ENCODE results near the gene SHMT1. TPM values are rescaled to one million over a fixed set of nuclear protein-coding genes. Genes with fewer than 3 reads are reported as not detected.
"Not testable (repeated sequence)": the region's sequence is repeated elsewhere in the genome, so short reads cannot be mapped to it uniquely, and the experiment has no call there.

SHMT1 gene
- total and polyA plus RNA-seq, 5 experiments from 2014 or later: 17.1 to 35.8 (median 20.5) TPM

DNA sequence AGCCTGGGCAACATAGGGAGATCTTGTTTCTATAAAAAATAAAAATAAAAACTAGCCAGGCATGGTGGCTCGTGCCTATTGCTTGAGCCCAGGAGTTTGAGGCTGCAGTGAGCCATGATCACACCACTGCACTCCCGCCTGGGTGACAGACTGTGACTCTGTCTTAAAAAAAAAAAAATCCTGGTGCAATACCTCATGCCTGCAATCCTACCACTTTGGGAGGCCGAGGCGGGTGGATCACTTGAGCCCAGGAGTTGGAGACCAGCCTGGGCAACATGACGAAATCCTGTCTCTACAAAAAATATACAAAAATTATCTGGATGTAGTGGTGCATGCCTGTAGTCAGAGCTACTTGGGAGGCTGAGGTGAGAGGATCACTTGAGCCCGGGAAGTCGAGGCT lies 20.9 kb upstream of the SHMT1 start:
- POLR2A ChIA-PET, DNase-seq, H3K27me3 Mint-ChIP-seq, H3K36me3 Mint-ChIP-seq, ATAC-seq, H3K4me3 Mint-ChIP-seq, H3K9me3 Mint-ChIP-seq: not testable (repeated sequence)
- H3K4me1 Mint-ChIP-seq: peaks cover 0 to 13% (median 6%) of the 10 kb centered on the region in 4 donors
- peak overlapping the region in 2 of 10 donors; percentile 22 to 43 for H3K27ac Mint-ChIP-seq

DNA sequence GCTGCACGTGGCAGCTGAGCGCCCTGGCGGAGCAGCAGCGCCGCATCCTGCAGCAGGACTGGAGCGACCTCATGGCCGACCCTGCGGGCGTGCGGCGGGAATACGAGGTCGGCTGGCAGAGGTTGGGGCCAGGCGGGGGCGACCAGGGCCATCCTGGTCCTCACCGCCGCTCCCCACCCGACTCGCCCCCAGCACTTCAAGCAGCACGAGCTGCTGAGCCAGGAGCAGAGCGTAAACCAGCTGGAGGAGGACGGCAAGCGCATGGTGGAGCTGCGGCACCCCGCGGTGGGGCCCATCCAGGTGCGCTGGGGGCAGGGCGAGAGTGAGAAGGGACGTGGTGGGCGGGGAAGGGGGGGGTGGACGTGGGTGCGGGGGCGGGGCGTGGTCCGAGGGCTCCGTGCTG lies 19.7 kb upstream of the SHMT1 start:
- DNase-seq: peak in 7 of 10 donors; percentile 12 to 58 (median 52)
- not testable (repeated sequence) for H3K36me3 Mint-ChIP-seq

DNA sequence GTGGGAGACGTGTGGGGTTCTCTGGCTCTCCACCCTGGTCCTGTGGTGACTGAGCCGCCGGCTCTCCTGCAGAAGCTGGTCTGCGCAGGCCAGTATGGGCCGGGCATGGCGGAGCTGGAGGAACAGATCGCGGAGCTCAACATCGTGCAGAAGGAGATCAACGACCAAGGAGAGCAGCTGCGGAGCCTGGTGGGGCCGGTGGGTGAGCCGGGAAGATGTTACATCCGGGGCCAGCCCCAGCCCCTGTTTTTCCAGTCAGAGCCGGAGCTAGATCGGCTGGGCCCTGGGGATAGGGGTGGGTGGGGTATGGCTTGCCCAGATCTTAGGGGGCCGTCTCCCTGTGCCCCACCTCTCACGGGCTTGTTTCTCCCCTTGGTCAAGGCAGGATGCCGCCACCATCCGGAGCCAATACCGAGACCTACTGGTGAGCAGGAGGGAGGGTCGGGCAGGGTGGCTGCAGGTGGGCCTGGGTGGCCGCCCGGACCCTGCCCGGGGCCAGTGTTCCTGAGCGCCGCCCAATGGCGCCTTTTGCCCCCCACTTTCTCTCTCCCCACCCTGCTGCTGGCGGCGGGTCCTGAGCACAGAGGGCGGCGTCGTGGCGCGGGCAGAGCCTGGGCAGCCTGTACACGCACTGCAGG lies 19.2 kb upstream of the SHMT1 start:
- DNase-seq (no peak), ATAC-seq (no peak)

More for the DNA sequence above, 19.7 kb upstream of the SHMT1 start:
- Mint-ChIP-seq H3K4me1 (peaks cover 0 to 13% (median 6%) of the 10 kb centered on the region in 4 donors), H3K4me3 (peak overlapping the region in 7 of 10 donors; percentile 10 to 78 (median 50))
- ATAC-seq: peak; percentile 89 to 91
- H3K9me3 Mint-ChIP-seq, H3K27me3 Mint-ChIP-seq, H3K27ac Mint-ChIP-seq, POLR2A ChIA-PET: not testable (repeated sequence)

DNA sequence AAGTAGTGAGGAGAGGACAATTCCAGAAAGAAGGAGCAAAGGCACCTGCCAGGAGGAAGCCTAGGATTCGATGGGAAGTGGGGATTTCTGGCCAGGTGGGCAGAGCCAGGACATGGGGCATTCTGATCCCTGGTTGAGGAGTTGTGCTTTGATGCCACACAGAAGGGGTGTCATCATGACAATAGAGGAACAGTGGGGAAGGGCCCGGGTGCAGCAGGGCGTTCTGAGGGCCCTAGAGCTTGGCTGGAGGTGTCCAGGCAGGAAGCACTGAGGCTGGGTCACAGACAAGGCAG lies 18.5 kb upstream of the SHMT1 start:
- DNase-seq (no peak), ATAC-seq (no peak)
- POLR2A ChIA-PET: no interaction called here
- H3K4me1 Mint-ChIP-seq: peaks cover 1 to 21% (median 6%) of the 10 kb centered on the region in 4 donors
- H3K4me3 Mint-ChIP-seq: peak overlapping the region in 9 of 10 donors; percentile 4 to 81 (median 34)
- no peaks in the 10 kb centered on the region for H3K9me3 Mint-ChIP-seq
- no peaks in the 10 kb centered on the region for H3K36me3 Mint-ChIP-seq
- H3K27ac Mint-ChIP-seq: peak overlapping the region in 3 of 10 donors; percentile 38 to 75 (median 64)
- peaks cover 0 to 6% (median 3%) of the 10 kb centered on the region in 5 donors for H3K27me3 Mint-ChIP-seq

More for the DNA sequence above, 19.2 kb upstream of the SHMT1 start:
- Mint-ChIP-seq H3K4me1 (peaks cover 1 to 16% (median 6%) of the 10 kb centered on the region in 4 donors), H3K27ac (no peak overlapping the region), H3K27me3 (peaks cover 0 to 6% (median 3%) of the 10 kb centered on the region in 5 donors), H3K36me3 (no peaks in the 10 kb centered on the region), H3K4me3 (peak overlapping the region in 7 of 10 donors; percentile 10 to 78 (median 52)), H3K9me3 (no peaks in the 10 kb centered on the region)
- POLR2A ChIA-PET: no interaction called here

DNA sequence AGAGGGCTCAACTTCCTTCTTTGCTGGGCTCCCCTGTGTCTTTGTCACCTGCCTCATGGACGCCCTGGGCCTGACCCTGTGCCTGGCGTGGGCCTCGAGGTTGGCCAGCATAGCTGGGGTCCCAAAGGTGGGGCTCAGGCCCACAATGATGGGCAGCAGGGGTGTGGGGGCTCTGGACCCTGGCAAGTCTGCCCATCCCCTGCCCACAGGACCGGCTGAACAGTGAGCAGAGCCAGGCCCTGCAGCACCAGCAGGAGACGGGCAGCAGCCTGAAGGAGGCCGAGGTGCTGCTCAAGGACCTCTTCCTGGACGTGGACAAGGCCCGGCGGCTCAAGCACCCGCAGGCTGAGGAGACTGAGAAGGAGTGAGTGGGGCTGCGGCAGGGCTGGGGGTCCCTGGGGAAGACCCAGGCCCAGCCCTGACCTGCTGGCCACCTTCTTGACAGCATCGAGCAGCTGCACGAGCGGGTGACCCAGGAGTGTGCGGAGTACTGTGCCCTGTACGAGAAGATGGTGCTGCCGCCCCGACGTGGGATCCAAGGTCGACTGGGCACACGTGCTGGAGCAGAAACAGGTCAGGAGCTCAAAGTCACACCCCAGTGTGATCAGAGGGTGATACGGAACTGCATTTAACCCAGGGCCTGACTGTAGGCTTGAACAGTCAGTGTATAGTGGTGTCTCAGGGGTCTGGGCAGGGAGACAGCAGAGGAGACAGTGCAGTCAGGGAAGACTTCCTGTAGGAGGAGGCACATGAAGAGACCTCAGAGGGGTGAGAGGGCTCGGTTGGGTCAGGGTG lies 18.0 kb upstream of the SHMT1 start:
- no peaks in the 10 kb centered on the region for H3K9me3 Mint-ChIP-seq
- no peak for ATAC-seq
- no peak for DNase-seq
- H3K27me3 Mint-ChIP-seq: peaks cover 0 to 6% (median 3%) of the 10 kb centered on the region in 5 donors
- POLR2A ChIA-PET: no interaction called here
- H3K4me1 Mint-ChIP-seq: peaks cover 1 to 21% (median 6%) of the 10 kb centered on the region in 4 donors
- H3K27ac Mint-ChIP-seq: peak overlapping the region in 3 of 10 donors; percentile 38 to 75 (median 64)
- H3K36me3 Mint-ChIP-seq: no peaks in the 10 kb centered on the region
- H3K4me3 Mint-ChIP-seq: peak overlapping the region in 8 of 10 donors; percentile 23 to 81 (median 35)

DNA sequence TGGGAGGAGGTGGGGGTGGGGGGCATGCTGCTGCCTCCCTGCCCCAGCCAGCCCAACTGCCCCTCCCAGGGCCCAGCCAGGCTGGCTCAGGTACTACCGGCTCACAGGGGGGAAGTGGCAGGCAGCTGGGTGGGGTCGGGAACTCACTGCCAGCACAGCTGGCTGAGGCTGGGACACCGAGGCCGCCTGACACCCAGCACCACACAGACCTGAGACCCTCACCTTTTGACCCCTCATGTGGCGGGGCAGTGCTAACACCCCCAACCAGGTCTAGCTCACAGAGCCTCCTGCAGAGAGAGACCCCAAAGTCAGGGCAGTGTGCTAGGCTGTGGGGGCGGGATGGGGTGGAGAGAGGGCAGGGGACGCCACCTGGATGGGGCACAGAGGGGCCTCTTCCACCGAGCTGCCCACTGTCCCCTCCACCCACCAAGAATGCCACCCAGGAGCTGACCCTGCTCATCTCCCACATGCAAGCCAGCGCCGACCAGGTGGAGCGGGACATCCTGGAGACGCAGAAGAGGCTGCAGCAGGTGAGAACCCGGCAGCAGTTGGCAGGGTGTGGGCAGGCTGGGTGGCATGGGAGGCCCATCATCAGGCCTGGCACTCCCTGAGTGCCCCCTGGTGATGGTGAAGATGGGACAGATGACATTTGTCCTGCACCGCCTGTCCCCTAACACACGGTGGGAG lies 17.3 kb upstream of the SHMT1 start:
- H3K4me1 Mint-ChIP-seq: peaks cover 1 to 21% (median 6%) of the 10 kb centered on the region in 4 donors
- H3K27ac Mint-ChIP-seq: no peak overlapping the region
- H3K4me3 Mint-ChIP-seq: no peak overlapping the region
- POLR2A ChIA-PET: no interaction called here
- H3K36me3 Mint-ChIP-seq: no peaks in the 10 kb centered on the region
- no peaks in the 10 kb centered on the region for H3K9me3 Mint-ChIP-seq
- no peak for ATAC-seq
- peaks cover 0 to 6% (median 3%) of the 10 kb centered on the region in 5 donors for H3K27me3 Mint-ChIP-seq
- DNase-seq: no peak

DNA sequence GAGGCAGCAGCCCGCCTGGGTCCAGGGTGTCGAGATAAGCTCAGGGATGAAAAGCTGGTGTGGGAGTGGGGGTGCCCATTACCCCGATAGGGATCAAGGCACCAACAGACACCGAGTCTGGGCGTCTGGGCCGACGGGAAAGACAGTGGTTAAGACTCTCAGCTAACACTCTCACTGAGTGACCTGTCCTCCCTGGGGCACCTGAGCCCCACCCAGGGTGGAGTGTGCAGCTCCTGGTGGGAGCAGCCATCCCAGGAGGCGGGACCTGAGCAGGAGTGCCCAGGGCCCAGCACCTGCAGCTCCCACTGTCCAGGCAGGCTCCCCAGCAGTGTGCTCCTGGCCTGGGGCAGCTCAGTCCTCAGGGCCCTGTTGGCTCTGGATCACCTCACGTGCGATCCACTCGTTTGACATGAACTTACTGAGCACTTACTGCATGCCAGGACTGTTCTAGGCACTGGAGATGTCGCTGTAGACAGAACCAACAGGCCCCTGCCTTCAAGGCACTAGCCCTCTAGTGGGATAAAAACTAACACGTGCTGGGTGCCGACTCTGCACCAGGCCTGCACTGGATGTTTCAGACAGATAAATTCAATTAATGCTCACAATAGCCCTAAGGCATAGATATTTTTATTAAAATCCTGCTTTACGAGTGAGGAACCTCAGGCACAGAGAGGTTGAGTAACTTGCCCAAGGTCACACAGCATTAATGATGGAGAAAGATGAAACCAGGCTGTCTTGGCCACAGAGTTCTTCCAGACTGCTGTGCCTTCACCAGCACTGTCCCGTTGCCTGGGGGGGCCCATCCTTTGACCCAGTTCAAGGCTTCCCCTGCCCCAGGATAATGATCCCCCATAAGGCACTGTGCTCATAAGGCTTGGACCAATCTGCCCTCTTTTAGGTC lies 16.1 kb upstream of the SHMT1 start:
- H3K4me3 Mint-ChIP-seq: no peak overlapping the region
- peak overlapping the region in 1 of 10 donors; percentile 66 for H3K27ac Mint-ChIP-seq
- no peak for ATAC-seq
- no peaks in the 10 kb centered on the region for H3K36me3 Mint-ChIP-seq
- peaks cover 1 to 21% (median 6%) of the 10 kb centered on the region in 4 donors for H3K4me1 Mint-ChIP-seq
- POLR2A ChIA-PET: no interaction called here
- peaks cover 0 to 3% (median 0%) of the 10 kb centered on the region in 9 donors for H3K9me3 Mint-ChIP-seq
- no peak for DNase-seq
- H3K27me3 Mint-ChIP-seq: peaks cover 0 to 6% (median 4%) of the 10 kb centered on the region in 5 donors

DNA sequence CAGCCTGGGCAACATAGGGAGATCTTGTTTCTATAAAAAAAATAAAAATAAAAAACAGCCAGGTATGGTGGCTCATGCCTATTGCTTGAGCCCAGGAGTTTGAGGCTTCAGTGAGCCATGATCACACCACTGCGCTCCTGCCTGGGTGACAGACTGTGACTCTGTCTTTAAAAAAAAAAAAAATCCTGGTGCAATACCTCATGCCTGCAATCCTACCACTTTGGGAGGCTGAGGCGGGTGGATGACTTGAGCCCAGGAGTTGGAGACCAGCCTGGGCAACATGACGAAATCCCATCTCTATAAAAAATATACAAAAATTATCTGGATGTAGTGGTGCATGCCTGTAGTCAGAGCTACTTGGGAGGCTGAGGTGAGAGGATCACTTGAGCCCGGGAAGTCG lies 15.3 kb upstream of the SHMT1 start:
- DNase-seq, H3K36me3 Mint-ChIP-seq, POLR2A ChIA-PET, ATAC-seq, H3K27me3 Mint-ChIP-seq, H3K9me3 Mint-ChIP-seq, H3K4me3 Mint-ChIP-seq: not testable (repeated sequence)
- Mint-ChIP-seq H3K27ac (peak overlapping the region in 1 of 10 donors; percentile 66), H3K4me1 (peaks cover 1 to 21% (median 6%) of the 10 kb centered on the region in 4 donors)

DNA sequence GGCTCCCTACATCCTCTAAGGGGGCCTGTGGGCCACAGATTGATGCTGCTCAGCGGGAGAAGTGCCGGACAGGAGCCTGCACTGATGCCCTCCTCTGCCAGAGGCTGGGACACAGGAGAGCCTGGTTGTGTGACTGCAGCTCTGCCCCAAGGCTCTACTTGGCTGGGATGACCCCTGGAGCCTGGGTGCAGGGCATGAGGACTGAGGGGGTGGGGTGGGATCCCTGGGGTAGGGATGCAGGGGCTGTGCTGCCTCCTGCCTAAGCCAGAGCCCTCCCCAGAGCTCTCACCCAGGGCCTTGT lies 14.8 kb upstream of the SHMT1 start:
- peak overlapping the region in 1 of 10 donors; percentile 43 for H3K27ac Mint-ChIP-seq
- H3K9me3 Mint-ChIP-seq: peaks cover 0 to 3% (median 0%) of the 10 kb centered on the region in 9 donors
- H3K27me3 Mint-ChIP-seq: peaks cover 0 to 6% (median 4%) of the 10 kb centered on the region in 5 donors
- ATAC-seq (no peak), DNase-seq (no peak)
- H3K4me3 Mint-ChIP-seq: no peak overlapping the region
- H3K36me3 Mint-ChIP-seq: no peaks in the 10 kb centered on the region
- peaks cover 1 to 19% (median 6%) of the 10 kb centered on the region in 4 donors for H3K4me1 Mint-ChIP-seq
- POLR2A ChIA-PET: no interaction called here

DNA sequence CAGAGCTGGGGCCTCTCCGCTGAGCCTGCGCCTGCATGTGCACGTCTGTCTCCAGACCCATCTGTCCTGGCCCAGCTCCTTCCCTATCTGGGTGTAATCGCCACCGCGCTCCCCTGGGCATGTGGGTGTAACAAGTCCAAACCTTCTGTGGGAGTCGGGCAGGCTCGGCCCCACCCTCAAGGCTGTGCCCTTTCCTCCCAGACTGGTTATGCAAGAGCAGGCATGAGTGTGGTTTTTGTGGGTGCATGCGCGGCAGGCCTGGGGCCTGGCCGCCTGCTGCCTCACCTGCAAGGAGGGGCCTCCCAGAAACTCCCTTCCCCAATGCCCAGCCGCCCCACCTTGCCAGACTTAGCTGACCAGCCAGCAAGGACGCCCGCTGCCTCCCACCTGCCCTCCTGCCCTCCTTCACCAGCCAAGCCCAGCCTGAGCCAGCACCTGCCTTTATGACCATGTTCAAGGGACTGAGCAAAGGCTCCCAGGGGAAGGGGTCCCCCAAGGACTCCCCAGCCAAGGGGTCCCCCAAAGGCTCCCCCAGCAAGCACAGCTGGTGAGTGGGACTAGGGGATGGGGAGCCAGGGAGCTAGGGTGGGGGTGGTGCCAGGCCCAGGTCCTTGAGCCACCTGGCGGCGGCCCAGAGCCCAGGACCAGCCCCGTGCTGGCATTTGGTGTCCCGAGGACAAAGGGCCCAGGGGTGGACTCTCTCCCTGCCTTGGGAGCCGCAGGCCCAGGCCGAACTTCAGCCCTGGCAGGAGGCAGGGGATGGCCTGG lies 14.3 kb upstream of the SHMT1 start, which contains the start of gene EVPLL:
Gene EVPLL, plus strand, starts transcription at position 342 of the 768 bp plus-strand sequence. CDS start 3,160 bp downstream, outside the sequence.
- POLR2A ChIA-PET: no interaction called here
- DNase-seq (no peak), ATAC-seq (no peak)
- Mint-ChIP-seq H3K4me1 (peaks cover 1 to 15% (median 4%) of the 10 kb centered on the region in 4 donors), H3K27me3 (peaks cover 0 to 6% (median 4%) of the 10 kb centered on the region in 5 donors), H3K36me3 (no peaks in the 10 kb centered on the region), H3K9me3 (peaks cover 0 to 3% (median 0%) of the 10 kb centered on the region in 9 donors), H3K4me3 (no peak within 1 kb of the TSS), H3K27ac (peak within 1 kb of the TSS in 2 of 10 donors; percentile 43 to 67)

DNA sequence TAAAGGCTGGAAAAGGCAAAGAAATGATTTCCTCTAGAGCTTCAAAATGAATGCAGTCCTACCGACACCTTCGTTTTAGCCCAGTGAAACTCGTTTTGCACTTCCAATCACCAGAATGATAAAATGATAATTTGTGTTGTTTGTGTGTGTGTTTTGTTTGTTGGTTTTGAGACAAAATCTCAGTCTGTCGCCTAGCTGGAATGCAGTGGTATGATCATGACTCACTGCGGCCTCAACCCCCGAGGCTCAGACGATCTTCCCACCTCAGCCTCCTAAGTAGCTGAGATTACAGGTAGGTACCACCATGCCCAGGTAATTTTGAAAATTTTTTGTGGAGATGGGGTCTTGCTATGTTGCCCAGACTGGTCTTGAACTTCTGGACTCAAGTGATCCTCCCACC lies 10.9 kb upstream of the SHMT1 start:
- H3K27me3 Mint-ChIP-seq: peaks cover 0 to 7% (median 1%) of the 10 kb centered on the region in 5 donors
- H3K9me3 Mint-ChIP-seq: peaks cover 0 to 3% (median 0%) of the 10 kb centered on the region in 9 donors
- no peak overlapping the region for H3K27ac Mint-ChIP-seq
- no peak for ATAC-seq
- DNase-seq: no peak
- no peak overlapping the region for H3K4me3 Mint-ChIP-seq
- POLR2A ChIA-PET: no interaction called here
- no peaks in the 10 kb centered on the region for H3K36me3 Mint-ChIP-seq
- H3K4me1 Mint-ChIP-seq: peaks cover 0 to 8% (median under 1%) of the 10 kb centered on the region in 4 donors

Data from naive thymus-derived CD8-positive, alpha-beta T cell (primary cell).